ENCODE measurements around the gene CIAO3. TPM values are rescaled to one million over a fixed set of nuclear protein-coding genes. Genes with fewer than 3 reads are reported as not detected.
"Not testable (repeated sequence)": the region's sequence is repeated elsewhere in the genome, so short reads cannot be mapped to it uniquely, and the experiment has no call there.

CIAO3 gene
- total RNA-seq, 1 donor from 2014 or later, result 36.1 TPM

DNA sequence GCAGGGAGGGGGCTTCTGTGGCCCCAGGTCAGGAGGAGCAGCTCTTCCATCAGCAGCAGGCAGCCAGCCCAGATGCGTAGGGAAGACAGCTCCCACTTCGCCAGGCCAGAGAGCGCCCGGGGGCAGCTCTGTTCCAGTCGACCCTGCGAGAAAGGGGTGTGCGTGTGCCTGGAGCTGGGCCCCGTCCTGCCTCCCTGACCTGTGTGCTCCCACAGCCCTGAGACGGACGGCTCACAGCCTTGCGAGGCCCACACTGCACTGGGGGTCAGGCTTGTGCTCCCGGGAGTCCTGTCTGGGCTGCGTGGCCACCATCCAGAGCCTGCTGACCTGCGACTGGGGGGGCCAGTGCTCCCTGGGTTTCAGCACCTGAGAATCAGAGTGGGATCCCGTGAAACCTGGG lies 19.3 kb upstream of the CIAO3 start:
- DNase-seq, result no peak

DNA sequence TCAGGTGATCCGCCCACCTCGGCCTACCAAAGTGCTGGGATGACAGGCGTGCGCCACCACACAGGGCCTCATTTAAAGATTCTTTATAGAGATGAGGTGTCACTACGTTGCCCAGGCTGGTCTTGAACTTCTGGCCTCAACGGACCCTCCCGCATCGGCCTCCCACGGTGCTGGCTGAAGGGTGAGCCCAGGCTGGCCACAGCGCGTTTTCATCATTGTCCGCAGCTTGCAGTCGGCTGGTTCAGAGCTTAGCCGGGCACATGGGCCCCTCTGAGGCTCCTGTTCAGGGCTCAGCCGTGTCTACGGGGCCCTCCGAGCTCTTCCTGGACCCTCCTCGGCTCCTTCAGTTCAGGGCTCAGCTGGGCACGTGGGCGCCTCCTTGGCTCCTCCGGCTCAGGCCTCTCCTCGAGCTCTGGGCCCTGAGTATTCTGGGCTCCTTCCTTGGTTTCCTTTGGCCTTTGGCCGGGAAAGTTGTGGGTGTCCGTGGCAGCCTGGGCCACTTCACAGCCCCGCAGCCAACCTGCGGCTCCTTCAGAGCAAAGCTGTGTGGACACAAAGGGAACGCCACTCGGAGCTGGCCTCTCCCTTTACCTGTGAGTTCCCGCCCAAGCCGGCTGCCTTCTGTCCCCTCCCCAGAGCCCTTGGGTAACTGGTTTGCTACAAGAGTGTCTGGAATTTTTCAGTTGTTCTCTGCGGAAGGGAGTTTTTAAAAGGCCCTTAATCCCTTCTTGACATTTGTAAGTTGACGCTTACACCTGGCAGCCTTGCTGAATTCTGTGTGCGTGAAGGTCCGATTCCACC lies 18.5 kb upstream of the CIAO3 start:
- peak; percentile 45 for DNase-seq

DNA sequence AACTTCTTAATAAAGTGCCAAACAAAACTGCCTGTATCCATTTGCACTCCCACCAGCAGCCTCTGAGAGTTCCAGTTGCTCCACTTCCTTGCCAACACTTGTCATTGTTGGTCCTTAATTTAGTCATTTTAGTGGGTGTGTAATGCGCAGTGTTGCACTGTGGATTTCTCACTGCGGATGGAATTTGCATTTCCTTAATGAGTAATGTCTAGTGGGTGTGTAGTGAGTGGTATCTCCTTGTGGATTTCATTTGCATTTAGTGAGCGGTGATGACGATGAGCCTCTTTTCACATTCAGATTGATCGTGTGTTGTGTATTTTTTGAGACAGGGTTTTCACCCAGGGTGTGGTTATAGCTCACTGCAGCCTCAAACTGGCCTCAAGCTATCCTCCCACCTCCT lies 15.6 kb upstream of the CIAO3 start:
- DNase-seq, result no peak

DNA sequence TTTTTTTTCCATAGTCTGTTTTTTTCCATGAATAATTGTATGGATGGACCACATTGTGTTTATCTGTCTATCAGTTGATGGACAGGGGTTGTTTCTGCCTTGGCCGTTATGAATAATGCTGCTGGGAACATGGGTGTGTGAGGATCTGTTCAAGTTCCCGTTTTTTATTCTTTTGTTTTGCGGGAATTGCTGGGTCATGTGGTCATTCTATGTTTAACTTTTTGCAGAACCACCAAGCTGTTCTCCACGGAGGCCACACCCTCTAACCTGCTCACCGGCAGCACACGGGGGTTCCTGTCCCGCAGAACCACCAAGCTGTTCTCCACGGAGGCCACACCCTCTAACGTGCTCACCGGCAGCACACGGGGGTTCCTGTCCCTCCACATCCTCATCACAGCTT lies 13.9 kb upstream of the CIAO3 start:
- DNase-seq, result no peak

DNA sequence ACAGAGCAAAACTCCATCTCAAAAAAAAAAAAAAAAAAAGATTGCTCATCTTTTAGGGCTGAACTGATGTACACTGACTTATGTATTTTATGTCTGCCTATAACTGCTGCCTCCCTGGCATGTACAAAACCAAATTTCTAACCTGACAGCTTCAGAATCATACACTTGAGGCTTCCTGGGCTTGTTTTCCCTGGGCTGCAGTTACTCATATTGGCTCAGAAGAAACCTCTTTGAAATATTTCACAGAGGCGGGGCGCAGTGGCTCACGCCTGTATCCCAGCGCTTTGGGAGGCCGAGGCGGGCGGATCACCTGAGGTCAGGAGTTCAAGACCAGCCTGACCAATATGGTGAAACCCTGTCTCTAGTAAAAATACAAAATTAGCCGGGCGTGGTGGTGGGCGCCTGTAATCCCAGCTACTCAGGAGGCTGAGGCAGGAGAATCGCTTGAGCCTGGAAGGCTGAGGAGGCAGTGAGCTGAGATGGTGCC lies 13.4 kb upstream of the CIAO3 start:
- DNase-seq, result not testable (repeated sequence)

DNA sequence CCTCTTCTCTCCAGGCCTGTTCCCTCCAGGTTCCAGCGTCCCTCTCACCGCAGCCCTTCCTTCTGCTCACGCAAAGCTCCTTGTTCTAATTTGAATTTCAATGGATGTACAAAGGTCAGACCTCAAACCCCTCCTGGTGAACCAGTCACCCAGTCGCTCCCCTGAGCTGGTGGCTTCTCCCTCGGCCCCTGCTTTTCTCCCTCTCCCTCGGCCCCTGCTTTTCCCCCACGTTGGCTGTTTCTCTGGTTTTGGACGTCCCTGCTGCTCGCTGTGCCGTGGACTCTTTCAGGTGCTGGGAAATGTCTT lies 11.2 kb upstream of the CIAO3 start:
- no peak for DNase-seq

DNA sequence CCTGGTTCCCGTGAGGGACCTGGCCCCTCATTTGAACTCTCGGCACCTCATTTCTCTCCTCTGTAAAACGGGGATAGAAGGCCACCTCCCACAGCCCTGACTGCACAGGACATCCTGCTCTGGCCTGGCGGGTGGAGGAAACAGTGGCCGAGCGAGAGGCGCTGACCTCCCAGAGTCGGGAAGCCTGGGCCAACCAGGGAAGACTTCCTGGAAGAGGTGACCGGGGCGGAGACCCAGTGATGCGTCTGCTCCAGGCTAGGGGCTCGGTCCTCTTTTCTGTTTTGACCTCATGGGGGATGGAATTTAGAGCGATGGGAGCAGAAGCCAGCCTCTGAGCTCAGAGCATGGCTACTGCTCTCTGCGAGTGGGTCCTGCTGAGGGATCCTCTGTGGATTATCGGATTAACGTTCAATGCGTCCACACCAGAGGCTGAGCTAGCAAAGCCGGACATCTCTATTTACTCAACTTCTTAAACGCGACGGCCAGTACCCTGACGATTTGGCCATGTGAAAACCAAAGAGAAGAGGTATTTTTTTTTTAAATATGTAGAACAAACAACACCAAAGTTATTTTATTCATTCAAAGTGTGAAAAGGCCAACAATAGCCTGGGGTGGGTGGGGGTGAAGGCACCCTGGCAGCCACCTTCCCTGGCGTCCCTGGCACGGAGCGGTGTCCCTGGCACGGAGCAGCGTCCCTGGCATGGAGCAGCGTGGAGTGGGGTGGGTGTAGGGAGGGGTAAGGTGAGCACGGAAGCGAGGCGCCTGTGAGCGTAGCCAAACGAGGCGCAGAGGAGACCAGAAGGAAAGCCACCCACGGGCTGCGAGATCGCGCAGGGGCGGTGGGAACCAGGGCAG lies 10.6 kb upstream of the CIAO3 start:
- DNase-seq, result no peak

DNA sequence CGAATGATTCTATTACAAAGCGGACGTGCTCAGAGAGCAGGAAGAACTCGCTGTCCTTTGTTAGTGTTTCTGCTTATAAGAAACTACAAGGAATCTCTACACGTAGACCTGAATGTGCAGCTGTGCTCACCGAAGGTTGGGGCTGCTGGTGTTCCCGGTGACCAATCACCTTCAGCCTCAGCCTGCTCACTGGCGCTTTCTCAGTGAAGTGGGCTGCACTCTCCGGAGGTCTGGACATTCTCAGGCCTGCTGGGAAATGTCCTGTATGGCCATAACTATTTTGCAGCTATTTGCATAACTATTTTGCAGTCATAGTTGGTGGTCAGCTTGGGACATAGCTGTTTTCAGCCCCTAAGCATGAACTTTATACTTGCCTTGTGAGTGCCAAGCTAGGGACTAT lies 9.7 kb upstream of the CIAO3 start:
- peak; percentile 73 for DNase-seq

DNA sequence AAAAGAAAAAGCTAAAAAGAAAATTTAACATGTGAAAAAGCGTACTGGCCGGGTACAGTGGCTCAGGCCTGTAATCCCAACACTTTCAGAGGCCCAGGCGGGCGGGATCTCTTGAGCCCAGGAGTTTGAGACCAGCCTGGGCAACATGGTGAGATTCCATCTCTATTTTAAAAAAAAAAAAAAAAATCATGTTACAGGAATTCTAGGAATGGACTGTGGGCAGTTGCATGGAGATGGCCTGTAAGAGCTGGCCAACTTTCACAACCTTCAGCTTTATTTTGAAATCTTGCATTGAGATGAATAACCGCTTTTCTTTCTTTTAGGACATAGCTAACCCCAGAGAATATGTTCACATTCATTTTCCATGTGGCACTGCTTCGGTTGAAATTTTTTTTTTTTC lies 8.2 kb upstream of the CIAO3 start:
- DNase-seq, result no peak

DNA sequence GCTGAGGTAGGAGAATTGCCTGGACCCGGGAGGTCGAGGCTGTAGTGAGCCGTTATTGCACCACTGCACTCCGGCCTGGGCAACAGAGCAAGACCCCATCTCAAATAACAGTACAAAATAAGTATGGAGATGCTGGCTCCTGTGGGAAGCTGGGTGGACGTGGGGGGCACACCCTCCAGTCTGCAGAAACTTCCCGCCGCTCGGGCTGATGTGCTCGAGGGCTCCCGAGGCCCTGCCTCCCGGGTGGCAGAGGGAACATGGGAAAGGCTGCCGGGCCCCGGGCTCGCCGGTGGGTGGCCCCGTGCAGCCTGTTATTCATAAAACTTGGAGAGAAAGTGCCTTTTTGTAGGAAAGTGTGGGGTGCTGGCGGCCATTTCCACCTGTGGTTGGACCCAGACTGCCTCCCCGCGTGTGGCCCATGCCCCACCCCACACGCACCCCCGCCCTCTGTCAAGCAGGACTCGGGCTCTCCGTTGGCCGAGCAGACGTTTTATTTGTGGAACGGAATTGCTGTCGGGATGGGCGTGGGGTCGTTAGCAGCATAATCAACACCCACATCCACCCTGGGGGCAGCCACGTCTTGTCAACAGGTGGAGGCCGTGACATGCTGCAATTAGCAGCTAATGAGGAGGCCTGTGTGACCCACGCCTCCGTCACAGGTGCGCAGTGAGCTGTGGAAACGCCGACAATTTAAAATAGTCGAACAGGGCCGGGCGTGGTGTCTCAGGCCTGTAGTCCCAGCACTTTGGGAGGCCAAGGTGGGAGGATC lies 7.4 kb upstream of the CIAO3 start:
- no peak for DNase-seq

DNA sequence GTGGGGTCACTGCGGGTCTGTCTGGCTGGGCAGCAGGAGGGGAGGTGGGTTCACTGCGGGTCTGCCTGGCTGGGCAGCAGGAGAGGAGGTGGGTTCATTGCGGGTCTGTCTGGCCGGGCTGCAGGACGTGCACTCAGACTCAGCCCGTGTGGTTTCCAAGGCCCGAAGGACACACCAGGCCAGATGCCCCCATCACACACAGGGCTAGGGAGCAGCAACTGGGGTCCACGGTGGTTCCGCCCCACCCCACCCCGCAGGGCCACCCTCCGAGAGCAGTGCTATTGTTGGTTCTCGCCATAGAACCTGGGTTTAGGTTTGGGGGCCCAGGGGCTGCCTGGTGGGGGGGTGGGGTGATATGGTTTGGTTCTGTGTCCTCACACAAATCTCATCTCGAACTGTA lies 5.8 kb upstream of the CIAO3 start:
- no peak for DNase-seq

DNA sequence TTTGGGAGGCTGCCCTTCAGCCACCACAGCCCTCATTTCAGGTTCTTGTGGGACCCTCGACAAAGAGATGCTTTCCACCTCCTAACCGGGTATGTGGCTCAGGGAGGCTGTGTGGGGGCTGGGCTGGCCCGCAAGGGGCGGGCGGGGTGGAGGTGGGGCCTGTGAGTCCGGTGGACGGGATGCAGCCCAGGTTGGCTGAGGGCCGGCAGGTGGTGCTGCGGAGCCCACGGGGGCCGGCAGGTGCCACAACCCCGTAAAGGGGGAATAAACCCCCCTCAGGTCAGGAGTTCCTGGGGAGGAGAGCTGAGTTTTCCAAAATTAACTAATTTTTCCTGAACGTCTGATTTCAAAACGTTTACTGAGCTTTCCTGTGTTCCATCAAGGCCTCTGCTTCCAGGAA lies 4.9 kb upstream of the CIAO3 start:
- no peak for DNase-seq

DNA sequence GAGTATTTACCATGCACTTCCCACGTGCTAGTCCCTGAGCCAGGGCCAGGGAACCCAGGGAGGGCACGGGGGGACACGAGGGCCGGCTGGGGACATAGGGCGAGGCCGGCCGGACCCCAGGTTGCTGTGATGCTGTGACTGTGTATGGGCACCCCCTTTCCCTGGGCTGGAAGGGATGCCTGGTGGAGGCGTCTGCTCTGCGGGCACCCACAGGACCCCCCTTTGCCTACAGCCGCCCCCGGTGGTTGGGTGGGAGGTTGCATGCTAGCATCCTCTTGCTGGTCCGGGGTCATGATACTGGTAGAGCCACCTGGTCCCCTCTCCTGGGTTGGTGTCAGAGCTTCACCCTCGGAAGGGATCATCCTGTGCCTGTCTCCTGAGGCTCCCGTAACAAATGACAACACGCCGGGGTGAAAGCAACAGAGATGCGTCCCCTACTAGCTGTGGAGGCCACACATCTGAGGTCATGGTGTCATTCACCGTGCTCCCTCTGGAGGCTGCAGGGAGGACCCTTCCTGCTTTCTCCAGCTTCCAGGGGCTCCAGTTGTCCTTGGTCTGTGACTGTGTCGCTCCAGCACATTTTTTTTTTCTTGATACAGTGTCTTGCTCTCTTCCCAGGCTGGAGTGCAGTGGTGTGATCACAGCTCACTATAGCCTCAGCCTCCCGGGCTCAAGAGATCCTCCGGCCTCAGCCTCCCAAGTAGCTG lies 3.1 kb upstream of the CIAO3 start:
- DNase-seq, result no peak

DNA sequence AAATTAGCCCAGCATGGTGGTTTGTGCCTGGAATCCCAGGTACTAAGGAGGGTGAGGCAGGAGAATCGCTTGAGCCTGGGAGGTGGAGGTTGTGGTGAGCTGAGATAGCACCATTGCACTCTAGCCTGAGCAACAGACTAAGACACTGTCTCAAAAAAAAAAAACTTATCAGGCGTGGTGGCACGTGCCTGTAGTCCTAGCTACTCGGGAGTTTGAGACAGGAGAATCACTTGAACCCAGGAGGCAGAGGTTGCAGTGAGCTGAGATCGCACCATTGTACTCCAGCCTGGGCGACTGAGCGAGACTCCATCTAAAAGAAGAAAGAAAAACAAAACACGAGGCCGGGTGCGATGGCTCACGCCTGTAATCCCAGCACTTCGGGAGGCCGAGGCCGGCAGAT lies 2.1 kb upstream of the CIAO3 start:
- not testable (repeated sequence) for DNase-seq

DNA sequence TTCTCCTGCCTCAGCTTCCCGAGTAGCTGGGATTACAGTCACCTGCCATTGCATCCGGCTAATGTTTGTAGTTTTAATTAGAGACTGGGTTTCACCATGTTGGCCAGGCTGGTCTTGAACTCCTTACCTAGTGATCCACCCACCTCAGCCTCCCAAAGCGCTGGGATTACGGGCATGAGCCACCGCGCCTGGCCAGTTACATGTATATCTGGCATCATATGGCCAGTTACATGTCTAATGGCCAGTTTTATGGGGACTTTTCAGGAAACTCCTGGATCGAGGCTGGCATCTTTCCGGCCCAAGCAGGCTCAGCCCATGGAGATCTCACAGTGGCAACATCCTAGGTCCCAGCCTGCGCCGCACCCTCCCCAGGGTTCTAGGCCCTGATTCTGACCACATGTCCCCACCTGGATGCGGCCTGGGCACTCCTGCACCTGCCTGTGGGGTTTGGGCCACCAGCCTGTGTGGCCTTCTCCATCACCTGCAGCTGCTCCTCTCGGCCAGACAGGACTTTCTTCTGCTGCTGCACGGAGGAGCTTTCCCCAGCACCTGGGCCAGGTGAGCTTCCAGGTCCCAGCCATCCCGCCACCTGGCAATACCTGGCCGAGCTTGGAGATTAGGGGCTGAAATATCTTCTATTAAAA lies 1.3 kb upstream of the CIAO3 start:
- DNase-seq, result no peak

DNA sequence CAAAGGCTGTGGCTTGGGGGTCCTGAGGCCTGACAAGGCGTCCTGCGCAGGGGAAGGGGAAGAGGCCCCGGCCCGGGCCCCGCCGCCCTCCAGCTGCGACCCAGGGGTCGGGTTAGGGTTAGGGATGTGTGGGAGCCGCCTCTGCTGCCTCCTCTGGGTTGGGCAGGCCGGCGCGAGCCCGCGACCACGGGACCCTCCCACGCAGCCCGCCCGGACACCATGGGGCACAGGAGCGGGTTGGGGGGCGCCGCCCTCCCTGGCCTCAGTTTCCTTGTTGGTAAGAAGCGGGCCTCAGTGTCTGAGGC lies 386 bp downstream of the CIAO3 start:
- no peak for DNase-seq

DNA sequence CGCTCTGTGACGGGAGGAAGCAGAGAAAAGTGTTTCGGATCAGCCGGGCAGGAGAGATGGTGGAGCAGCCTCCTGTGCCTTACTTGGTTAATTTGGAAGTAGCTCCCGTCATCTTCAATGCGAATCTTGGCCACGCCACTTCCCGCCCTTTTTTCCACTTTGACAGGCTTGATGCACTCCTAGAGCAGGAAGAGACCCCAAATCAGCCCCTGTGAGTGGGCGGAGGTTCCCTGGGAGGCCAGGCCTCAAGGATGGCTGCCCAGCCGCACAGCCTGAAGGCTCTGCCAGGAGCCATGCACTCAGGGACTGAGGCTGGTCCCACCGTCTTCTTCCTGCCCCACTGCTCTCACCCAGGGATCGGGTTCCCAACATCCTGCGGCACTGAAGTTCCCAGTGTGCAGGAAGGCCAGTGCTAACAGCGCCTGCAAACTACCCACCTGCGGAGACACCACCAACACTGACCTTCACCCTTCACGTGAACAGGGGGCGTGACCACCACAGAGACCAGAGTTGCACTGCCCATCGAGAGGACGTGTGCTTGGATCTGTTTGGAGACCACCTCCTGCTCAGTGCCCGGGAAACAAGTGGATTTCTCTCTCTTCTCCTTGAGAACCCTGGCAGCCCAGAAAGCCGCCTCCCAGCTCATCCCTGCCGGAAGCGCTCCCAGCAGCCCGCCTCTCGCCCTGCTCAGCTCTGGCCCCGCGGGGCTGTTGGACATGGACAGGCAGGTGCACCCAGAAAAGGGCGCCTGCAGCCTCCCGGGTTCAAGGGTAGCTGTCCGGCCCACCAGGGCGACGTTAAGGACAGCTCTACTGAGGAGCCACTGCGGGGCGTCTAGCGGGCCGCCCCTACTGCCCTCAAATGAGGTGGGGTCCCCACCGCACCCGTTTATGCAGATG lies 988 bp downstream of the CIAO3 start:
- DNase-seq, result no peak

DNA sequence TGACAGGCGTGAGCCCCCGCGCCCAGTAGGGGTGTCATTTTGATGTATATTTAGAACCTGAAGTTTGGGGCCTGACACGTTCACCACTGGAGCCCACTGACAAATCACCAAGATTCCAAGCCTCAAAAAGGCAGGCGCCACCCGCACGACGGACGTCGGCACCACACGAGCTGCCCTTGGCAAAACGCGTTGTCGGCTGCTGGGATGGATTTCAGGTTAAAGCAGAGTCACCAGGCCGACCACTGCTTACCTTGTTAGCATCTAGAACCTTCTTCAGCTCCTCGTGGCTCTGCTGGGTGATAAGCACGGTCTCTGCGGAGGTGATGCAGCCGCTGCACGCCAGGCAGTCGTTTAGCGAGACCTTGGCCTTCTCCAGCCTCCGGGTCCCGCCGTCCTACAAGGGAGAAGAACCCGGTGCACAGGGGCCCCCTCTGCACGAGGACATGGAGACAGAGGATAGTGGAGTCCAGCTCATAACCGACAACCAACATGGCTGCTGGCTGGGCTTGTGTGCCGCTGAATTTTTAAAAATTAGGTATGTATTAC lies 3.8 kb downstream of the CIAO3 start:
- DNase-seq, result no peak

DNA sequence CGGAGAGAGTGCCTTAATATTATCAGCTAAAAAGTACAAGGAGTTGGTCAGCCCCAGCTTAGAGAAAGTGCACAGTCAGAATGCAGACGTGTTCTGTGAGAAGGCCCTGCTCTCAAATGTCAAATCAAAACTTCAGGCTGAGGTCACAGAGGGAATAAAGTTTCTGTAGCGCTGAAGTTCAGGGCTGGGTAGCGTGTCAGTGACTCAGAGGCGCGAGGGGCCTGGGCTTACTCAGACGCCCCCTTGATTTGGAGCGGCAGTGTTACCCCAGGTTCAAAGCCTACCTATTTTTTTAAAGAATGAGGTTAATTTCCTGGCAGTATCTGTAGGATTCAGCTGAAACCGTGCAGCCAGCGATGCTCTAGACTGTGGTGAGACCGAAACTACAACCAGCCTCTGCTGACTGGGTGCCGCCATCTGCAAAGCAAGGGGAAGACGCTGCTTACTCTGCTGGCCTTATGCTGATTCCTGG lies 4.8 kb downstream of the CIAO3 start:
- DNase-seq, result no peak

Data from tongue (tissue), 2 donors.